Esophagus muscularis mucosa (tissue), 4 donors: ENCODE results near the gene CTNNA3. TPM values are rescaled to one million over a fixed set of nuclear protein-coding genes. Genes with fewer than 3 reads are reported as not detected.

Experiments used
- DNase-seq: peaks from one replicate; pipeline ENCODE4 v3.0.0-alpha.2; 2017; ENCODE audit errors: extremely low spot score
- H3K27ac ChIP-seq, 4 donors: fragments of 200-600 bp; sonication (generic); replicated peaks in 1 of 4; 1 replicate in 3 of 4; 2 replicates in 1 of 4; pipeline ENCODE4 v1.5.1; 2016 to 2019; ENCODE audit warnings: mild to moderate bottlenecking in 1 of 4
- H3K27me3 ChIP-seq, 4 donors: fragments of 200-600 bp; sonication (generic); one replicate each; pipeline versions ENCODE4 v1.5.1 to v1.6.0; 2016 to 2019
- H3K36me3 ChIP-seq, 4 donors: fragments of 200-600 bp; sonication (generic); one replicate each; pipeline ENCODE4 v1.5.1; 2016 to 2019
- H3K4me1 ChIP-seq, 4 donors: fragments of 200-600 bp; sonication (generic); one replicate each; pipeline ENCODE4 v1.5.1; 2016 to 2019
- H3K4me3 ChIP-seq, 4 donors: fragments of 200-600 bp; sonication (generic); 1 replicate in 2 of 4; 2 replicates in 2 of 4; pipeline ENCODE4 v1.5.1; 2016 to 2019; ENCODE audit warnings: mild to moderate bottlenecking in 4 of 4, moderate library complexity in 1 of 4
- H3K9me3 ChIP-seq, 4 donors: fragments of 200-600 bp; sonication (generic); 1 replicate in 3 of 4; 2 replicates in 1 of 4; pipeline ENCODE4 v1.5.1; 2016 to 2019
- CTCF ChIP-seq, 3 experiments: fragments of 200-600 bp in 2 of 3; fragments of 450-650 bp in 1 of 3; sonication (generic) in 2 of 3; IDR thresholded peaks; one replicate each; pipeline ENCODE4 v1.5.1; 2017 to 2019; ENCODE audit warnings: antibody characterized with exemption in 3 of 3, mild to moderate bottlenecking in 2 of 3, moderate library complexity in 1 of 3
- EP300 ChIP-seq: sonication (generic); formaldehyde crosslinking; IDR thresholded peaks from one replicate; pipeline ENCODE4 v1.6.1; 2017; ENCODE audit warnings: antibody characterized with exemption
- POLR2A ChIP-seq: fragments of 450-650 bp; IDR thresholded peaks from one replicate; pipeline ENCODE4 v1.6.1; 2017; ENCODE audit warnings: antibody characterized with exemption, moderate library complexity, mild to moderate bottlenecking, low read depth
- POLR2AphosphoS5 ChIP-seq, 2 donors: sonication (generic); formaldehyde crosslinking; IDR thresholded peaks; one replicate each; pipeline ENCODE4 v1.6.1; 2017; ENCODE audit warnings: antibody characterized with exemption in 2 of 2
- WGBS: methylation state at CpG from one replicate; pipeline ENCODE4 v1.1.5; 2018; 5-methylcytosine and 5-hydroxymethylcytosine counted together
- intact Hi-C: fragments of 100-400 bp; cut with DNase I; formaldehyde crosslinking; loops from one replicate; pipeline ENCODE4 v1.15.1; 2023
- total RNA-seq, 4 donors: library from RNA; depleted of rRNA; stranded (reverse); fragments of >200 nt; gene quantifications; one replicate each; pipeline versions ENCODE4 v1.1.0 to v1.2.1, GENCODE V29; 2016

CTNNA3 gene
- total RNA-seq, 4 donors from 2014 or later = 5.1 to 27.8 (median 17.6) TPM

GRCh38 chr10:66514666-66515065, 1181.3 kb downstream of the CTNNA3 start:
- Histone ChIP-seq H3K9me3 (no peaks in the 10 kb centered on the region), H3K27ac (no peak overlapping the region), H3K4me3 (no peak overlapping the region), H3K27me3 (no peaks in the 10 kb centered on the region), H3K4me1 (no peaks in the 10 kb centered on the region), H3K36me3 (no peaks in the 10 kb centered on the region)
- intact Hi-C loops = no loop called here
- TF ChIP-seq CTCF (IDR thresholded peaks at IDR 0.05) = no peak
- no peak for TF ChIP-seq POLR2AphosphoS5 (IDR thresholded peaks at IDR 0.05)
- no peak for TF ChIP-seq EP300
- no peak for TF ChIP-seq POLR2A
- DNase-seq = no peak
- WGBS = 67% methylated on average over 1 of the region's 1 CpG

- Histone ChIP-seq H3K36me3 (no peaks in the 10 kb centered on the region), H3K9me3 (no peaks in the 10 kb centered on the region), H3K4me1 (no peaks in the 10 kb centered on the region), H3K27ac (no peak overlapping the region), H3K27me3 (no peaks in the 10 kb centered on the region), H3K4me3 (no peak overlapping the region)
- TF ChIP-seq POLR2A (no peak), POLR2AphosphoS5 (IDR thresholded peaks at IDR 0.05) (no peak), CTCF (IDR thresholded peaks at IDR 0.05) (no peak), EP300 (no peak)
- intact Hi-C loops = no loop called here
- WGBS = 83% methylated on average over 1 of the region's 2 CpGs
- DNase-seq = no peak
Measured at GRCh38 chr10:66513504-66513903, 1182.5 kb downstream of the CTNNA3 start.

- Histone ChIP-seq H3K9me3 (no peaks in the 10 kb centered on the region), H3K4me3 (no peak overlapping the region), H3K27ac (no peak overlapping the region), H3K4me1 (no peaks in the 10 kb centered on the region), H3K27me3 (no peaks in the 10 kb centered on the region), H3K36me3 (no peaks in the 10 kb centered on the region)
- no peak for TF ChIP-seq CTCF (IDR thresholded peaks at IDR 0.05)
- no peak for TF ChIP-seq POLR2A
- TF ChIP-seq POLR2AphosphoS5 (IDR thresholded peaks at IDR 0.05) = no peak
- TF ChIP-seq EP300 = no peak
- intact Hi-C loops = no loop called here
- WGBS = 85% methylated on average over 2 of the region's 2 CpGs
- DNase-seq = no peak
Measured at GRCh38 chr10:66505003-66505657, 1190.9 kb downstream of the CTNNA3 start.

- no peak overlapping the region for H3K4me3 ChIP-seq
- H3K27ac ChIP-seq = no peak overlapping the region
- H3K4me1 ChIP-seq = no peaks in the 10 kb centered on the region
- H3K27me3 ChIP-seq = no peaks in the 10 kb centered on the region
- no peaks in the 10 kb centered on the region for H3K36me3 ChIP-seq
- DNase-seq = no peak
- 85% methylated on average over 2 of the region's 2 CpGs for WGBS
- intact Hi-C loops = no loop called here
- TF ChIP-seq EP300 (no peak), POLR2A (no peak), CTCF (IDR thresholded peaks at IDR 0.05) (no peak), POLR2AphosphoS5 (IDR thresholded peaks at IDR 0.05) (no peak)
- H3K9me3 ChIP-seq = no peaks in the 10 kb centered on the region
Measured at GRCh38 chr10:66501356-66501755, 1194.6 kb downstream of the CTNNA3 start.

- Histone ChIP-seq H3K27me3 (no peaks in the 10 kb centered on the region), H3K36me3 (no peaks in the 10 kb centered on the region), H3K27ac (no peak overlapping the region), H3K4me1 (no peaks in the 10 kb centered on the region), H3K4me3 (no peak overlapping the region), H3K9me3 (no peaks in the 10 kb centered on the region)
- TF ChIP-seq POLR2AphosphoS5 (IDR thresholded peaks at IDR 0.05) (no peak), POLR2A (no peak), EP300 (no peak), CTCF (IDR thresholded peaks at IDR 0.05) (no peak)
- intact Hi-C loops = no loop called here
- DNase-seq = no peak
Measured at GRCh38 chr10:66483966-66484365, 1212.0 kb downstream of the CTNNA3 start.
